ENCODE data around the gene BAX. TPM values are rescaled to one million over a fixed set of nuclear protein-coding genes. Genes with fewer than 3 reads are reported as not detected.

Gene BAX
- total and polyA plus RNA-seq, 2 of the 4 experiments (the other 2 are of a cell fraction) = 23.3 to 169 TPM

- no peak overlapping the region for H2BK20ac ChIP-seq (ENCODE audit: low read depth, low read length)
- no peak overlapping the region for H3K27ac ChIP-seq (ENCODE audit: insufficient read depth, low read length)
- in situ Hi-C loops (cut with MboI; ENCODE audit: low sequenced_read_pairs) (no loop called here), dilution Hi-C loops (cut with HindIII; ENCODE audit: low sequenced_read_pairs, unreplicated experiment) (no loop called here), intact Hi-C loops (cut with micrococcal nuclease) (no loop called here)
- H3K79me1 ChIP-seq (ENCODE audit: low read depth in 1 of 2, low read length in 2 of 2) = peaks cover 12 to 41% of the 10 kb centered on the region in 2 experiments
- H3K9me3 ChIP-seq (ENCODE audit: control insufficient read depth, insufficient read depth, low read length) = no peaks in the 10 kb centered on the region
- peaks cover 61% of the 10 kb centered on the region for H3K36me3 ChIP-seq (ENCODE audit: control insufficient read depth, insufficient read depth, low read length)
- H3K9ac ChIP-seq (ENCODE audit: low read depth, low read length) = no peak overlapping the region
- H3K14ac ChIP-seq (replicated peaks; ENCODE audit: low read depth, low read length) = no peak overlapping the region
- TF ChIP-seq MAZ (IDR thresholded peaks at IDR 0.05; ENCODE audit: borderline replicate concordance, low read depth, low read length) = no peak
- TF ChIP-seq CEBPB (IDR thresholded peaks at IDR 0.05; ENCODE audit: low read depth, low read length) = no peak
- TF ChIP-seq CHD1 (IDR thresholded peaks at IDR 0.05; ENCODE audit: low read depth, low read length) = no peak
- no peak for TF ChIP-seq RCOR1 (IDR thresholded peaks at IDR 0.05; ENCODE audit: insufficient replicate concordance, low read length)
- TF ChIP-seq USF2 (IDR thresholded peaks at IDR 0.05; ENCODE audit: low read depth, low read length) = no peak
- no peak for TF ChIP-seq RAD21 (IDR thresholded peaks at IDR 0.05; ENCODE audit: low read length)
- TF ChIP-seq POLR2A (IDR thresholded peaks at IDR 0.05; ENCODE audit: low read depth, low read length) = no peak
- no peak for TF ChIP-seq FOS (IDR thresholded peaks at IDR 0.05; ENCODE audit: low read depth, low read length)
- TF ChIP-seq CTCF (conservative IDR thresholded peaks at IDR 0.05; ENCODE audit: low read depth, low read length) = no peak
- TF ChIP-seq NFE2L2 (IDR thresholded peaks at IDR 0.05; ENCODE audit: low read depth, low read length) = no peak
- TF ChIP-seq BHLHE40 (IDR thresholded peaks at IDR 0.05; ENCODE audit: low read depth, low read length) = no peak
- no peak for TF ChIP-seq RFX5 (IDR thresholded peaks at IDR 0.05; ENCODE audit: low read depth, low read length)
- no peak for TF ChIP-seq MXI1 (IDR thresholded peaks at IDR 0.05; ENCODE audit: borderline replicate concordance, low read depth, low read length)
- H3K4me2 ChIP-seq (ENCODE audit: low read depth, low read length) = no peak overlapping the region
- H4K20me1 ChIP-seq (ENCODE audit: insufficient read depth, low read length) = peaks cover 20% of the 10 kb centered on the region; the same call in 1 of the 2 replicates
- H3K56ac ChIP-seq (ENCODE audit: extremely low read depth, insufficient read depth, low read length) = no peak overlapping the region
- H3K9me1 ChIP-seq (ENCODE audit: insufficient read depth, low read length) = peaks cover 16% of the 10 kb centered on the region
- H2AFZ ChIP-seq (replicated peaks; ENCODE audit: low read length, poor library complexity) = no peak overlapping the region
- H3K27me3 ChIP-seq (ENCODE audit: control insufficient read depth, insufficient read depth, low read length) = no peaks in the 10 kb centered on the region
- H3K18ac ChIP-seq (ENCODE audit: low read depth, low read length) = no peak overlapping the region
- no peak overlapping the region for H2AK5ac ChIP-seq (ENCODE audit: low read depth, low read length)
- no CpG with 5 or more reads among the region's 9 CpGs for WGBS, 2 experiments (ENCODE audit: extremely low coverage in 2 of 2, insufficient read length in 1 of 2)
- DNase-seq (no peak), ATAC-seq (ENCODE audit: low read depth) (no peak)
- no peak overlapping the region for H2AK9ac ChIP-seq (replicated peaks; ENCODE audit: low read depth, low read length, poor library complexity)
- no TSS peak for BruUV-seq (replicated peaks)
- H2BK120ac ChIP-seq (ENCODE audit: low read depth, low read length) = no peak overlapping the region
- H4K91ac ChIP-seq (ENCODE audit: insufficient read depth, low read depth, low read length) = no peak overlapping the region
- H4K5ac ChIP-seq (ENCODE audit: low read depth, low read length) = no peak overlapping the region
- H4K8ac ChIP-seq (ENCODE audit: low read depth in 2 of 2, low read length in 2 of 2) = no peak overlapping the region
- H3K4me3 ChIP-seq (ENCODE audit: insufficient read depth, low read depth, low read length) = no peak overlapping the region
- no peak overlapping the region for H3K4ac ChIP-seq (ENCODE audit: low read depth, low read length)
- no peak overlapping the region for H3K23ac ChIP-seq (ENCODE audit: low read depth, low read length)
- ChIA-PET POLR2A (ENCODE audit: unreplicated experiment) (no interaction called here), CTCF (no interaction called here)
- H2BK15ac ChIP-seq (ENCODE audit: low read depth, low read length) = no peak overlapping the region
- no peak overlapping the region for H2BK5ac ChIP-seq (ENCODE audit: low read depth, low read length, poor library complexity, severe bottlenecking)
- peaks cover 7% of the 10 kb centered on the region for H3K4me1 ChIP-seq (ENCODE audit: control insufficient read depth, insufficient read depth, low read length)
Observed at GRCh38 chr19:48982280-48982679, 27.6 kb downstream of the BAX start.

Measured in IMR-90 (cell line).